ENCODE measurements around the gene PLP2.

- TF ChIP-seq CTCF (IDR thresholded peaks at IDR 0.05; ENCODE audit: poor library complexity) = no peak
- TF ChIP-seq EZH2phosphoT487 (IDR thresholded peaks at IDR 0.05; ENCODE audit: low read depth, severe bottlenecking, unreplicated experiment) = no peak
- TF ChIP-seq EZH2 (IDR thresholded peaks at IDR 0.05; ENCODE audit: borderline replicate concordance) = no peak
These were observed 42.7 kb downstream of the PLP2 start for GRCh38 chrX:49214416-49214815.
